Measurements from ENCODE around the gene TRAK1. TPM values are rescaled to one million over a fixed set of nuclear protein-coding genes. Genes with fewer than 3 reads are reported as not detected.
A peak's percentile ranks its signal among the peaks of the same experiment; 100 is the strongest.

TRAK1 gene
- total and polyA plus RNA-seq, 8 donors, result 28.2 to 50.3 (median 31.0) TPM

DNA sequence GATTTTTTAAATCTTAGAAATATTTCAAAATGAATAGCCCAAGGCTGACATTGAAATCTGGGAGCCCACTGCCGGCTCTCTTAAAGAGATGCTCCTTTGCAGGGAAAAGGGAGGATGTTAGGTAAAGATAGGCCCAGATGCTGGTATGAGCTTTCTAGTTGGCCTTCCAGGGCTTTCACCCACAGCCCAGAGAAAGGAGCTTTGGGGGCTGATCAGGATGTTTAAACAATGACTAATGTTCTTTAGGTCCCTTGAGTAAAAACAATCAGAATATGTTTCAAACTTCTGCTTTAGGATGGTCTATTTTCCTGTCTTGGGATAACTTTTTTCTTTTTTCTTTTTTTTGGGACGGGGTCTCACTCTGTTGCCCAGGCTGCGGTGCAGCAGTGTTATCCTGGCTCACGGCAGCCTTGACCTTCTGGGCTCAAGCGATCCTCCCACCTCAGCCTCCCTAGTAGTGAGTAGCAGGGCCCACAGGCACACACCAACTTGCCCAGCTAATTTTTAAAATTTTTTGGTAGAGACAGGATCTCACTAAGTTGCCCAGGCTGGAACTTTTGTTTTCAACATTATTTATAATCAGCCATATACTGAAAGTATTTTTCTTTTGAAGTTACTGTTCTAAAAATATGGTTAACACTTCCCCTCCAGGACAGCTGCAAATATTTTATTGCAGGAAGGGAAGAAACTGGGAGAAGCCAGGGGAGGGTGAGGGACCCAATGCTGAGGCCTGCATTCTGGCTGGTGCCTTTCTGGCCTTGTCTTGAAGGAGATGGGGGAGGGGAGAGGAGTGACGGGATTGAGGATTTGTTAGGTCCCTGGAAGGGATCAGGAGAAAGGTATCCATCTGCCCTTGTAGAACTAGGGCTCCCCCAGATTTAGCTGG lies 70.1 kb downstream of the TRAK1 start:
- no peak for DNase-seq
- Histone ChIP-seq H3K27ac (peak overlapping the region in 1 of 2 donors; percentile 67), H3K36me3 (no peaks in the 10 kb centered on the region), H3K4me1 (peaks cover 12 to 48% of the 10 kb centered on the region in 2 donors), H3K27me3 (no peaks in the 10 kb centered on the region), H3K9me3 (no peaks in the 10 kb centered on the region), H3K4me3 (no peak overlapping the region)
- intact Hi-C loops (cut with DNase I), result no loop called here
- ATAC-seq, result no peak
- TF ChIP-seq, protein P1, sequence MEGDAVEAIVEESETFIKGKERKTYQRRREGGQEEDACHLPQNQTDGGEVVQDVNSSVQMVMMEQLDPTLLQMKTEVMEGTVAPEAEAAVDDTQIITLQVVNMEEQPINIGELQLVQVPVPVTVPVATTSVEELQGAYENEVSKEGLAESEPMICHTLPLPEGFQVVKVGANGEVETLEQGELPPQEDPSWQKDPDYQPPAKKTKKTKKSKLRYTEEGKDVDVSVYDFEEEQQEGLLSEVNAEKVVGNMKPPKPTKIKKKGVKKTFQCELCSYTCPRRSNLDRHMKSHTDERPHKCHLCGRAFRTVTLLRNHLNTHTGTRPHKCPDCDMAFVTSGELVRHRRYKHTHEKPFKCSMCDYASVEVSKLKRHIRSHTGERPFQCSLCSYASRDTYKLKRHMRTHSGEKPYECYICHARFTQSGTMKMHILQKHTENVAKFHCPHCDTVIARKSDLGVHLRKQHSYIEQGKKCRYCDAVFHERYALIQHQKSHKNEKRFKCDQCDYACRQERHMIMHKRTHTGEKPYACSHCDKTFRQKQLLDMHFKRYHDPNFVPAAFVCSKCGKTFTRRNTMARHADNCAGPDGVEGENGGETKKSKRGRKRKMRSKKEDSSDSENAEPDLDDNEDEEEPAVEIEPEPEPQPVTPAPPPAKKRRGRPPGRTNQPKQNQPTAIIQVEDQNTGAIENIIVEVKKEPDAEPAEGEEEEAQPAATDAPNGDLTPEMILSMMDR (IDR thresholded peaks at IDR 0.05), result no peak

DNA sequence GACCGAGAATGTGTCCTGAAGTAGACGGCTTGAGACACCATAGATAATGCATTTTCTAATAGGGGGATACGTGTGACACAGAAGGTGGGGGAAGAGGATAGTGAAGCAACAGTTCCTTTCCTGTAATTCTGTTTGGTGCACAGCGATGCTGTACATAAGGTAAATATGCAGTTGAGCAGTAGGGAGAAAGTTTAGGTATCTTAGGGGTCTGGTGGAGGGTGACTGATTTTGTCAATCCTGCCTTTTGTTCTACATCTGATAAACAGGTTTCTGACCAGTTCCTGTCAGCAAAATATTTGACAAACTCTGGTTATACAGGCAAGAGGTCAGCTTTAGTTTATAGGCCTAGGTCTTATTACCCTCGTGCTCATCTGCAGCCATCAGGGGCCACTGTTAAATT lies 71.3 kb downstream of the TRAK1 start:
- ATAC-seq, result no peak
- H3K27ac ChIP-seq, result no peak overlapping the region
- intact Hi-C loops (cut with DNase I), result no loop called here
- TF ChIP-seq, protein P1 (IDR thresholded peaks at IDR 0.05), result no peak
- no peak overlapping the region for H3K4me3 ChIP-seq
- no peaks in the 10 kb centered on the region for H3K36me3 ChIP-seq
- no peaks in the 10 kb centered on the region for H3K27me3 ChIP-seq
- H3K4me1 ChIP-seq, result peaks cover 12 to 48% of the 10 kb centered on the region in 2 donors
- H3K9me3 ChIP-seq, result no peaks in the 10 kb centered on the region
- DNase-seq, result no peak

DNA sequence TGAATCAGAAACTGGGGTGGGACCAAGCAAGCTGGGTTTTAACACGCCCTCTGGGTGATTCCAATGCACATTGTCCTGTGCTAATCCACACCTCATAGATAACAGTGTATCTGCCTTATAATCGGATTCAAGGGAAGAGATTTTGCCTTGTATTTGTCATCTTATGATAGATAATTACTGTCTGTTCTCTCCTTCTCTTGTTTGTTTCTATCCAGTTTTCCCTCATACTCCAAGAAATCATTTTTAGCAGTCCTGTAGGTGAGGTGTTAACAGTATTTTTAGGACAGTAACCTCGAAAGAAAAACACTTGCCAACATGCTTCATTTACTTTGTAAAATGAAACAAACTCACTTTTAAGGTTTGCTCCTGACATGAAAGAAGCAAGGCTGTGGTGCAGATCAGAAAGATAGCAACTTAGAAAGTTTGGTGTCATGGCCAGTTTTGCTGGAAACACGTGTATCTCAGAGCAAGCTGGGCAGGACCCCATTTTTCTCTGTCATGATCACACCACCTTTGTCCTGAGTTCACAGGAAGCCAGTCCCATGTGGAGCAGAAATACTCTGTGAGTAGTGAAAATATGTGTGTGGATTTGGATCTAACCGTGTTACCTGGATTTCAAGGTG lies 72.6 kb downstream of the TRAK1 start:
- TF ChIP-seq, protein P1 (IDR thresholded peaks at IDR 0.05), result no peak
- no peak overlapping the region for H3K4me3 ChIP-seq
- peaks cover 12 to 48% of the 10 kb centered on the region in 2 donors for H3K4me1 ChIP-seq
- intact Hi-C loops (cut with DNase I), result no loop called here
- no peak for ATAC-seq
- DNase-seq, result no peak
- no peak overlapping the region for H3K27ac ChIP-seq
- no peaks in the 10 kb centered on the region for H3K27me3 ChIP-seq
- H3K9me3 ChIP-seq, result no peaks in the 10 kb centered on the region
- no peaks in the 10 kb centered on the region for H3K36me3 ChIP-seq

DNA sequence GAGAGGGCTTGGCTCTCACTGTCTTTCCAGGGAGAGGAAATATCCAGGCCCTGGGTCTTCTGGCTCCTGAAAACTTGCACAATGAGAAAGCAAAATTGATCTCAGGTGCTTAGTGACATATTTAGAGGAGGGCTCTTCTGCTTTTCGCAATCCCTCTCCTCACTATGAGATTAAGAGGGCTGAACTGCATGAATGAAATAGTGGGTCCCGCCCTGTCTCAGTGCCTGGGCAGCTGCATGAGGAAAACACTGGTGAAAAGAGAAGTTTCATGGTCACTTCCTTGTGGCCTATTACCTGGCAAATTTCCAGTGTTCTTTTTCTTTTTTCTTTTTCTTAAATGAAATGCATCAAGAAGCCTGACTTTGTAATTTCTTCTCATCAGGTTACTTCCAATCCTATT lies 73.5 kb downstream of the TRAK1 start:
- TF ChIP-seq, protein P1 (IDR thresholded peaks at IDR 0.05), result no peak
- Histone ChIP-seq H3K4me3 (no peak overlapping the region), H3K4me1 (peaks cover 12 to 39% of the 10 kb centered on the region in 2 donors), H3K27me3 (no peaks in the 10 kb centered on the region), H3K9me3 (no peaks in the 10 kb centered on the region), H3K36me3 (no peaks in the 10 kb centered on the region), H3K27ac (peak overlapping the region in 1 of 2 donors; percentile 21)
- ATAC-seq (peak; percentile 31), DNase-seq (no peak)
- intact Hi-C loops (cut with DNase I), result no loop called here

DNA sequence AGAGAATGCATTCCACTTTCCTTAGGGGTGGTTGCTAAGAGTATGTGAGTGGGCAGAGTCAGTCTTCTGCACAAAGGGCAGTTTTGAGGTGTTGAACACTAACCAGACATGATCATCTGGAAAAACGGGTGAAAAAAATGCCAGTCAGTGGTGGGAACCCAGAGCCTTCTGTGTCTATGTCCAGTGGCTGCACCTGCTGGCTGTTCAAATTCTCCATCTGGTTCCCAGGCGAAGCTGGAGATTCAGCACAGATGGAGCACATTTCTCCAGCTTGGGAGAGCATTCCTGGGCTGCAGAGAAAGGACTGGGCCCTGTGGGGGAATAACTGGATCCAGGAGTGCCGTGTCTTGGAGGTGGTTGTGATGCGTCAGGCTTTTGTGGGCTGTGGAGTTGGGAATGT lies 74.1 kb downstream of the TRAK1 start:
- TF ChIP-seq, protein P1 (IDR thresholded peaks at IDR 0.05), result no peak
- Histone ChIP-seq H3K27me3 (no peaks in the 10 kb centered on the region), H3K4me3 (no peak overlapping the region), H3K4me1 (peaks cover 10 to 34% of the 10 kb centered on the region in 2 donors), H3K36me3 (no peaks in the 10 kb centered on the region), H3K9me3 (no peaks in the 10 kb centered on the region), H3K27ac (no peak overlapping the region)
- ATAC-seq (no peak), DNase-seq (no peak)
- intact Hi-C loops (cut with DNase I), result no loop called here

Data from left lung (tissue), 10 donors.